GM10248 (cell line): ENCODE results near the gene ZNF514.

Experiments
- CTCF ChIA-PET: fragments of 300-600 bp; sonication (Branson Sonifier 250); formaldehyde crosslinking; extraction: SDS; loops from one replicate; lab custom pipeline; 2021; ENCODE audit warnings: antibody characterized with exemption; lab: Yijun Ruan, JAX
- POLR2A ChIA-PET: fragments of 350-650 bp; sonication (Branson Sonifier 250); formaldehyde crosslinking; extraction: SDS; loops from one replicate; lab custom pipeline; 2020; ENCODE audit warnings: antibody characterized with exemption; lab: Yijun Ruan, JAX
- DNase-seq: peaks from one replicate; pipeline ENCODE4 v3.0.0; 2012; ENCODE audit errors: extremely low spot score
- CTCF ChIP-seq: IDR thresholded peaks from 2 replicates; pipeline ENCODE4 v1.5.1; 2012; ENCODE audit warnings: mild to moderate bottlenecking, low read depth; ENCODE audit errors: extremely low read depth, missing control alignments, control extremely low read depth

The ZNF514 gene

DNA sequence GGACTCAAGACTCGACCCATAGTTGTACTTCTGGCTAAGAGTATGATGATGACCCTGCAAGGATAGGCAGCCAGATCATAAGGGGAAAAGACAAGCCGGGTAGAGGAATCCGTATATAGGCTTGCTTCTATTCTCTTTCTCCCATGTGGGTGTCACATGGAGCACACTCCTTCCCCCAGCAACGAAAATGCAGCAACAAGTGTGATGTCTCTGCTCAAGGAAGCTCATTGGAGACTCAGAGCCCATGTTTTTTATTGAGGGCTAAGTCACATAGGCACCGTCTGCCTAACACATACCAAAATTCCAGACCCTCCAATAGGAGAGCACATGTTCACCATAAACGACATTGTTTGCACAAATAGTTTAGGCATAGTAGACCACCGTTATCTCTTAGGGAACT is 12.3 kb upstream of the ZNF514 start:
- no peak for TF ChIP-seq CTCF

GRCh38 chr2:95166065-95166763 is 6.6 kb upstream of the ZNF514 start:
- TF ChIP-seq CTCF = no peak
- DNase-seq = no peak
- CTCF ChIA-PET = interaction anchor here (0.7 to 1.2 kb wide), 3 partner anchors 12 to 144 kb away, joined by 3 read pairs; no protein-coding TSS in a partner anchor
- POLR2A ChIA-PET = interaction anchor here (0.5 to 1.0 kb wide), 2 partner anchors 19 to 21 kb away, joined by 3 to 5 read pairs; no protein-coding TSS in a partner anchor

More for the DNA sequence above, 12.3 kb upstream of the ZNF514 start:
- POLR2A ChIA-PET = no interaction called here
- CTCF ChIA-PET = interaction anchor here (1.2 kb wide), 1 partner anchor 15 kb away, joined by 3 read pairs; no protein-coding TSS in a partner anchor
- no peak for DNase-seq

DNA sequence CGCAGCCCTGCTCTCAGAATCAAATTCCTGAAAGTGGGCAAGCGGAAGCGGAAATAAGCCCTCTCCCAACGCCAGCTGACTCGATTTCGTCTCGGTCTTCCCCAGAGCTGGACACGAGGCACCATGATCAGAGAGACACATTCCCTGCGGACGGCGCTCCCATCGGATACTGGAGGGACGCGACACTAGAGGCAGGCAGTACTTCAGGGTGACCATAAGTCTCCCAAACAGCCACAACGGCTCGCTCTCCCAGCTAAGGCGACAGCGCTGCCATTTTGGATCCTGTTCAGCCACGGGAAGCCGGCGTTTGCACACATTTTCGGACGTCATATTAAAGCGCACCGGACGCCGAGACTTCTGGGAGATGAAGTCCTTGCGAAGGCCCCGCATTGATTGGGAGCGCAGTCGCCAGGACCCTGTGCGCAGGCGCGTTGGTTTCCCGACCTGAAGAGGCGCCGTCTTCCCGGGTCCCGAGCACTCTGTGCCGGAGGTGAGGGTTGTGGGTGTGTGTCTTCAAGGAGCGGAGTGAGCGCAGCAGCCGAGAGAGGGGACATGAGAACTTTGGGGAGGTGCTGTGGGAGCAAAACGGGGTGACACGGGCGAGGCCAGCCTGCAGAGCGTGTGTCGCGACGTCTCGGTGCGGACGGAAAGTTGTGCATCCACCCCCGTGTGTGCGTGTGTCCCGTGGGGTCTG is 5.9 kb upstream of the ZNF514 start, which contains the start of gene ZNF2:
TSS of gene ZNF2 (plus strand) at position 439 of the 694 bp plus-strand sequence. CDS start 10,418 bp downstream, outside the sequence.
- TF ChIP-seq CTCF = no peak
- peak; percentile 98 for DNase-seq
- CTCF ChIA-PET = interaction anchor here (0.7 to 2.0 kb wide), 6 partner anchors 12 to 143 kb away, joined by 3 to 10 read pairs (median 4); partner anchors contain the start of gene MRPS5
- POLR2A ChIA-PET = interaction anchor here (0.6 kb wide), 1 partner anchor 43 kb away, joined by 3 read pairs; no protein-coding TSS in a partner anchor

GRCh38 chr2:95165030-95165370 is 5.4 kb upstream of the ZNF514 start:
- POLR2A ChIA-PET = interaction anchor here (0.6 kb wide), 1 partner anchor 43 kb away, joined by 3 read pairs; no protein-coding TSS in a partner anchor
- CTCF ChIA-PET = interaction anchor here (1.2 to 2.0 kb wide), 5 partner anchors 11 to 143 kb away, joined by 3 to 10 read pairs (median 4); partner anchors contain the start of gene MRPS5

DNA sequence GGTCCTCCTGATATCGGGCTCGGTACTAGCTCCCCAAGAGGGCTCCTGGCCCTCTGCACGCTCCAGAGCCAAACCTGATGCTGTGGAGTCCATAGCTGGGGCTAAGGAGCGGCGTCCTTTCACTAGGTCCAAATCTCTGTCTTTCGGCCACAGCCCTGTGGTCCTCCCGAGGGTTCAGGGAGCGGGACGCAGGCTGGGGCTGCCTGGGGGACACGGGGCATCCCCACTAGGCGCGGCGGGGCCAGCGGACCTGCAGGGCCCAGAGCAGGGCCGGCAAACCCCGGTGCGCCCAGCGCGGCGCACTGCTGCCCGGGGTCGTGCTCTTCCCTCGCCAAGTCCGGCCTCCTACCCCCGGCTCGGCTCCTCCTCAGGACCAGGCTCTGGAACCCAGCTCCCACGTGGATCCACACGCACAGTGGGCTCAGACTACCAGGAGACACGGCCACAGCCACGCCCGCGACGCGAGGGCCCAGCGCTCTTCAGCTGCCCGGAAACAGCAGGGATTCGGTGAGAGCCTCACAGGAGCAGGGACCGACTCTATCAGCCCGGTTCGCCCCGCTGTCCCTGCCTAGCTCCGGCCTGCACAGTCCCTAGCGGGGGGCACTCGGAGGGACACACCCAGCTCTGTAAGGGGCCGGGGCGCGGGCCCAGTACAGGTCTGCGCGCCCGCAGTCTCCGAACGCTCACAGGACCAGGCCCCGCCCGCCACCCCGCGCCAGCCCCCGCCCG is 593 bp downstream of the ZNF514 start:
- POLR2A ChIA-PET = interaction anchor here (0.9 kb wide), 1 partner anchor 37 kb away, joined by 3 read pairs; no protein-coding TSS in a partner anchor
- TF ChIP-seq CTCF = no peak
- peak; percentile 58 for DNase-seq
- CTCF ChIA-PET = interaction anchor here (1.0 to 2.7 kb wide), 5 partner anchors 18 to 73 kb away, joined by 3 to 11 read pairs (median 4); partner anchors contain the start of gene MRPS5

More at GRCh38 chr2:95165030-95165370, 5.4 kb upstream of the ZNF514 start:
- no peak for TF ChIP-seq CTCF
- no peak for DNase-seq

DNA sequence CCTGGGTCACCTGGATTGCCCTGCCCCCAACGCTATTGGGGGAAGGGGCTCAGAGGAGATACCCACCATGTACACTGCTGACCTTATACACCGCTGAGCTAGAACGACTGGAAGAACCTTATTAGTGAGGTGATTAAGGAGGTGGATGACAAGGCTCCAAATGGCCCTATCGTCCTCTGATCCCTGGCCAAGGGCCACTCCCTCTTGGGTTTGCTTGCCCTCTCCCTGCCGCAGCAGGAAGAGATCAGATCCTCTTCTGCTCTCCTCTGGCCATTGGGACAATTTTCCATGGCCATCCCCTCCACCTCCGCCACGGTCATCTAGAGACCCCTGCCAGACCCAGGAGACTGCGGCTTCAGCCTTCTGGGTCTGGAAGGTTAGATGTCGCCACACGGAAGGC is 1.2 kb downstream of the ZNF514 start:
- POLR2A ChIA-PET = no interaction called here
- CTCF ChIA-PET = interaction anchor here (1.2 to 2.7 kb wide), 6 partner anchors 17 to 54 kb away, joined by 3 to 11 read pairs (median 4); partner anchors contain the start of gene MRPS5
- DNase-seq = no peak
- TF ChIP-seq CTCF = no peak
